Heart left ventricle (tissue), 16 donors: ENCODE data around the gene PRDM16. TPM values are rescaled to one million over a fixed set of nuclear protein-coding genes. Genes with fewer than 3 reads are reported as not detected.

Source experiments
- ATAC-seq, 4 donors: fragments of 200-7000 bp; cut with Tn5 transposase; one replicate each; pipeline ENCODE4 v1.9.1; 2020 to 2022; ENCODE audit warnings: moderate library complexity in 4 of 4, mild to moderate bottlenecking in 3 of 4, moderate number of reproducible peaks in 1 of 4
- DNase-seq, 5 donors: peaks; one replicate each; pipeline ENCODE4 v3.0.0-alpha.2; 2020
- H3K27ac ChIP-seq, 12 donors: fragments of 200-600 bp; sonication (generic) in 4 of 12; one replicate each; pipeline versions ENCODE4 v1.5.0 to v1.8.0; 2016 to 2022; ENCODE audit warnings: mild to moderate bottlenecking in 2 of 12
- H3K27me3 ChIP-seq, 9 donors: fragments of 200-600 bp; sonication (generic) in 2 of 9; one replicate each; pipeline versions ENCODE4 v1.5.1 to v1.8.0; 2016 to 2022; ENCODE audit warnings: mild to moderate bottlenecking in 3 of 9
- H3K36me3 ChIP-seq, 9 donors: fragments of 200-600 bp; sonication (generic) in 2 of 9; one replicate each; pipeline versions ENCODE4 v1.5.0 to v1.8.0; 2018 to 2022; ENCODE audit warnings: mild to moderate bottlenecking in 2 of 9
- H3K4me1 ChIP-seq, 12 donors: fragments of 200-600 bp; sonication (generic) in 4 of 12; one replicate each; pipeline versions ENCODE4 v1.5.0 to v1.8.0; 2016 to 2022; ENCODE audit warnings: mild to moderate bottlenecking in 3 of 12
- H3K4me3 ChIP-seq, 12 donors: fragments of 200-600 bp; sonication (generic) in 4 of 12; one replicate each; pipeline versions ENCODE4 v1.5.0 to v1.8.0; 2017 to 2022; ENCODE audit warnings: mild to moderate bottlenecking in 9 of 12, moderate library complexity in 4 of 12
- H3K9me3 ChIP-seq, 12 donors: fragments of 200-600 bp; sonication (generic) in 4 of 12; one replicate each; pipeline versions ENCODE4 v1.5.0 to v1.8.0; 2016 to 2022; ENCODE audit warnings: mild to moderate bottlenecking in 1 of 12
- POLR2A ChIP-seq, 2 donors: fragments of 450-650 bp; IDR thresholded peaks; one replicate each; pipeline ENCODE4 v1.6.1; 2017; ENCODE audit warnings: antibody characterized with exemption in 2 of 2, mild to moderate bottlenecking in 2 of 2, moderate library complexity in 2 of 2
- WGBS, 4 donors: extraction: QIAGEN DNeasy Blood & Tissue Kit in 2 of 4; methylation state at CpG; one replicate each; pipeline versions ENCODE4 v1.1.5 to v1.1.7; 2013 to 2018; 5-methylcytosine and 5-hydroxymethylcytosine counted together
- intact Hi-C, 10 donors: fragments of 100-400 bp; cut with DNase I; formaldehyde crosslinking; loops; one replicate each; pipeline versions ENCODE4 v1.11.1 to v1.14.2; 2022
- polyA plus RNA-seq, 2 donors: library from polyadenylated mRNA; stranded (reverse); fragments of 200-250 nt; gene quantifications; one replicate each; pipeline ENCODE4 v1.2.3, GENCODE V29; 2013
- total RNA-seq, 9 donors: library from RNA; depleted of rRNA in 2 of 9; stranded (reverse); fragments of >200 nt in 2 of 9; fragmentation: NEBNext Ultra II Directional in 3 of 9; extraction: Animal tissue kit (Norgen Biotek cat#: 25700) in 3 of 9; gene quantifications; one replicate each; pipeline versions ENCODE4 v1.1.0 to v1.2.4, GENCODE V29; 2016 to 2023
- TF ChIP-seq, protein P1 (sequence below), 12 donors: fragments of 200-600 bp; sonication (generic) in 4 of 12; IDR thresholded peaks; one replicate each; pipeline versions ENCODE4 v1.5.0 to v1.8.0; 2018 to 2022; ENCODE audit warnings: antibody characterized with exemption in 12 of 12, mild to moderate bottlenecking in 5 of 12
- donor health status: ischemic (EF 13 %, LVEDD 7.1; RV severe dilation, severe dysfunction).
- donor health status: healthy with polysubstance abuse.
- donor health status: DM: no; HTN: yes; CAD: no.
- donor health status: DM: no; HTN: no; CAD: no.
- donor health status: ischemic (EF 25% LVEDD 6.9; RV normal size, moderate dysfunction).
- donor health status: ischemic (EF 25% LVEDD 5.7; RV mildly dilated, moderate dysfunction).
- donor health status: healthy.
- donor health status: DM: yes; HTN: yes; CAD: no.
- donor health status: ischemic (EF 35%, LVEDD 5.7; RV mildly dilated, moderate dysfunction).
- donor health status: nonischemic (EF 11% LVEDD 7.7; RV severe dilation, severe dysfunction).
- donor health status: DM: yes; HTN: yes; CAD: no.
- donor health status: PGD.
- donor health status: ischemic (EF 29% LVEDD 5.4; RV normal size, mild dysfunction).
- donor health status: nonischemic (EF 23%, LVEDD 6.1; RV moderate dilation, normal function).

PRDM16 gene
- total and polyA plus RNA-seq, 11 donors, result 6.0 to 22.7 (median 14.0) TPM

DNA sequence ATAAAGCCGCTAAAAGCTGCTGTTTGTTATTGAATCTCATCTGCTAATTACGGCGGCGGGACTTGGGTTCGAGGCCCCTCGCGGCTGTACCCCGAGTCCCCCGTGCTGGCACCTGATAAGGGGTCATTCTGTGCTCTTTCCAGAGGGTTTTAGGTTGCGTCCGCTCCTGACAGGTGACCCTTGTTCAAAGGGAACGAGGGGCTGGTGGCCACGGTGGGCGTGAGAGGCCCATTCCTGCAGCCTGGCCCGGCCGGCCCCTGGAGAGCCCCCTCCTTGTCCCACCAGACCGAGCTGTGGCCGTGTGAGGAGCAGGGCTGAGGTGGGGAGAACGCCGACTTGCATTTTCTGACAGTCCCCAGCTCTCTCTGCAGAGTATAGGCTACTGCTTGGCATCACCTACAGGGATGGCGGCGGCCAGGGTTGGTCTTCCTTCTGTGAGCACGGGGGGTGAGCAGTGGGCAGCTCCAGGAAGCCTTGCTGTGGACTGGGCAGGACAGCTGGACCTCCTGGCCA, 12.2 kb downstream of the PRDM16 start:
- TF ChIP-seq, protein P1, sequence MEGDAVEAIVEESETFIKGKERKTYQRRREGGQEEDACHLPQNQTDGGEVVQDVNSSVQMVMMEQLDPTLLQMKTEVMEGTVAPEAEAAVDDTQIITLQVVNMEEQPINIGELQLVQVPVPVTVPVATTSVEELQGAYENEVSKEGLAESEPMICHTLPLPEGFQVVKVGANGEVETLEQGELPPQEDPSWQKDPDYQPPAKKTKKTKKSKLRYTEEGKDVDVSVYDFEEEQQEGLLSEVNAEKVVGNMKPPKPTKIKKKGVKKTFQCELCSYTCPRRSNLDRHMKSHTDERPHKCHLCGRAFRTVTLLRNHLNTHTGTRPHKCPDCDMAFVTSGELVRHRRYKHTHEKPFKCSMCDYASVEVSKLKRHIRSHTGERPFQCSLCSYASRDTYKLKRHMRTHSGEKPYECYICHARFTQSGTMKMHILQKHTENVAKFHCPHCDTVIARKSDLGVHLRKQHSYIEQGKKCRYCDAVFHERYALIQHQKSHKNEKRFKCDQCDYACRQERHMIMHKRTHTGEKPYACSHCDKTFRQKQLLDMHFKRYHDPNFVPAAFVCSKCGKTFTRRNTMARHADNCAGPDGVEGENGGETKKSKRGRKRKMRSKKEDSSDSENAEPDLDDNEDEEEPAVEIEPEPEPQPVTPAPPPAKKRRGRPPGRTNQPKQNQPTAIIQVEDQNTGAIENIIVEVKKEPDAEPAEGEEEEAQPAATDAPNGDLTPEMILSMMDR (IDR thresholded peaks at IDR 0.05), result no peak
- no peak for TF ChIP-seq POLR2A (IDR thresholded peaks at IDR 0.05)
- Histone ChIP-seq H3K4me3 (no peak overlapping the region), H3K27ac (peak overlapping the region in 1 of 12 donors; percentile 74), H3K36me3 (no peaks in the 10 kb centered on the region), H3K9me3 (no peaks in the 10 kb centered on the region), H3K27me3 (peaks cover 0 to 12% (median 0%) of the 10 kb centered on the region in 9 donors), H3K4me1 (peaks cover 0 to 69% (median 20%) of the 10 kb centered on the region in 12 donors)
- 74 to 88% (median 84%) methylated on average over 16 to 23 of the region's 23 CpGs for WGBS, 4 donors
- ATAC-seq, result no peak
- no peak for DNase-seq
- intact Hi-C loops, result no loop called here

DNA sequence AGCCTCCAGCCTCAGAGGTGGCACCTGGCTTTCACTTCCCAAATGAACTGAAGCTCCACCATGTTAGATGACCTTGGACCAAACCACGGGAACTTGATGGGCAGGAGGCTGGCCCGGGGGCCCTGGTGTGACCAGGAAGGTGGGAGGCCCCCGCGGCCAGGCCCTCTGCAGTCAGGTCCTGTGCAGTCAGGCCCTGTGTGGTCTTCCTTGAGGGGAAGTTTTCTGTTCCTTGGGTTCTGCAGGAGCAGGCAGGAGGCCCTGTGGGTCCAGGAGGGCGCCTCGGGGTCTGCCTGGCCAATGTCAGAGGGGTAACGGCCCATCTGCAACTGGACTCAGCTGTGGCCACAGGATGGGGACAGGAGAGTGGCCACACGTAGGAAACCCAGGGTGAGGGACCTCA, 13.0 kb downstream of the PRDM16 start:
- intact Hi-C loops, result no loop called here
- TF ChIP-seq, protein P1 (IDR thresholded peaks at IDR 0.05), result no peak
- no peak for TF ChIP-seq POLR2A (IDR thresholded peaks at IDR 0.05)
- 81 to 89% (median 85%) methylated on average over 8 of the region's 8 CpGs for WGBS, 4 donors
- peaks cover 0 to 6% (median 0%) of the 10 kb centered on the region in 9 donors for H3K27me3 ChIP-seq
- ATAC-seq (no peak), DNase-seq (no peak)
- peaks cover 0 to 61% (median 20%) of the 10 kb centered on the region in 12 donors for H3K4me1 ChIP-seq
- H3K9me3 ChIP-seq, result no peaks in the 10 kb centered on the region
- peak overlapping the region in 5 of 12 donors; percentile 43 to 77 (median 71) for H3K27ac ChIP-seq
- no peaks in the 10 kb centered on the region for H3K36me3 ChIP-seq
- no peak overlapping the region for H3K4me3 ChIP-seq

DNA sequence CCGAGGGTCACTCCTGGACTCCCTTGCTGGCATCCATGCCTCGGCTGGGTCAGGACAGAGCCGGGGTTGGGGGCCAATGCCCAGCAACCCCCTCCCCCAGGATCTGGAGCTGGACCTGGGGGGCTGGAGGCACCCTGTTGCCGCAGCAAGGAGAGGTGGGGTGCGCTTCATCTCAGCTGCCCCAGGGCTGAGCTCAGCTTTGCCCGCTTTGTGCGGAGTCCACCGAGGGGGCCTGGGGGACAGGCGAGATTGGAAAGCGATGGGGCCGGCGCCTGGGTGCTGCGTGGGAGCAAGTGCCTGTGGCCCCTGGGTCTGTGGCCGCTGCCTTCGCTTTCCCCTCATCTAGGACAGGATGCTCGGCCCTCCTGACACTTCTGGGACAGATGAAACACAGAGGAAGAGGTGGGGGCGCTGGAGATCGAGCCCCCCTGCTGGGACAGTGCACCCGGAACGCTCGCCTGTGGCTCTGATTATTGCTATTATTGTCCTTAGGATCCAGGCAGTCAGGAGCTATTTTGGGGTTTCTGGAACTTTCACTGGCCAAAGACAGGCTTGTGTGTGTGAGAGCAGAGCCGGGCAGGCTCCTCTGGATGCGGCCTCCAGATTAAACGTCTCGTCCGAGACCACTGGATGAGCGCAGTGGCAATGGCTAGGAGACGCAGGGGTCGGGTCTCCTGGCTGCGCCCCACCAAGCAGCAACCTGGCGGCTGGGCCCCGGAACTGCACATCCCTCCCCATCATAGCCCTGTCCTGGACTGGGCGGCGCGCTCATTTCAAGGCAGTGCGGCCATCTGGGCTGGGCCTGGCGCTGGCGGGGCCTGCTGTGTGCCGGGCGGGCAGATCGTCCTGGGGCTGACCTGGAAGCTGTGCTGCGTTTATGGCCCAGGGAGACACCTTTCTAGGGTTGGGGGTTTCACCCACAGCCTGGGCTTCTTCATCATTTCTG, 13.8 kb downstream of the PRDM16 start:
- intact Hi-C loops, result no loop called here
- H3K36me3 ChIP-seq, result no peaks in the 10 kb centered on the region
- H3K4me3 ChIP-seq, result peak overlapping the region in 1 of 12 donors; percentile 12
- H3K27me3 ChIP-seq, result peaks cover 0 to 6% (median 0%) of the 10 kb centered on the region in 9 donors
- peak overlapping the region in 10 of 12 donors; percentile 5 to 81 (median 72) for H3K27ac ChIP-seq
- DNase-seq, result no peak
- no peaks in the 10 kb centered on the region for H3K9me3 ChIP-seq
- peaks cover 0 to 53% (median 17%) of the 10 kb centered on the region in 12 donors for H3K4me1 ChIP-seq
- TF ChIP-seq, protein P1 (IDR thresholded peaks at IDR 0.05), result no peak
- TF ChIP-seq POLR2A (IDR thresholded peaks at IDR 0.05), result no peak
- 70 to 75% (median 71%) methylated on average over 15 to 42 of the region's 42 CpGs for WGBS, 4 donors
- peak; percentile 30 to 56 (median 40) for ATAC-seq

DNA sequence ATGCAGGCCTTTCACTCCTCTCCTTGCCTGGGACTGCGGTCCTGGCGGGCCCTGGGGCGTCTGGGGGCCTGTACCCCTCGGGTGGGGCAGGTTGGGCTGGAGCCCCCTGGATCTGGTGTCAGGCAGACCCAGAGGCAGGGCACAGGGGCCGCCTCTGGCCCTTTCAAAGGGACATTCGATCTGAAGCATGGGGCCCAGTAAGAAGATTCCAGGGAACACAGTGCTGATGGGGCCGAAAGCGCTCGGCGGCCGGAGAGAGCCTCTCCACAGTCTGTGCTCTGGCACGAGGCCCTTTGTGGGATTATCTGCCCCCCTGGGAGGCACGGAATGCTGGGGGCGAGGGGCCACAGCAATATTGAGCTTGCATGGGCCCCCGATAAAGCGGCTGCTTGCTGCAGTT, 15.2 kb downstream of the PRDM16 start:
- peak in 1 of 4 donors; percentile 5 for ATAC-seq
- intact Hi-C loops, result no loop called here
- Histone ChIP-seq H3K4me3 (peak overlapping the region in 1 of 12 donors; percentile 12), H3K36me3 (no peaks in the 10 kb centered on the region), H3K27ac (peak overlapping the region in 8 of 12 donors; percentile 43 to 81 (median 72)), H3K9me3 (no peaks in the 10 kb centered on the region), H3K4me1 (peaks cover 0 to 41% (median 12%) of the 10 kb centered on the region in 12 donors), H3K27me3 (peaks cover 0 to 2% (median 0%) of the 10 kb centered on the region in 9 donors)
- TF ChIP-seq, protein P1 (IDR thresholded peaks at IDR 0.05), result no peak
- no peak for DNase-seq
- WGBS, 4 donors, result 63 to 72% (median 67%) methylated on average over 12 to 16 of the region's 16 CpGs
